H9 (cell line): ENCODE measurements around the gene LRRC42. TPM values are rescaled to one million over a fixed set of nuclear protein-coding genes. Genes with fewer than 3 reads are reported as not detected.

Experiments
- DNase-seq: peaks from one replicate; pipeline ENCODE4 v3.0.0-alpha.2; 2017
- H2AFZ ChIP-seq: one replicate; pipeline ENCODE4 v1.6.1; 2013; ENCODE audit warnings: mild to moderate bottlenecking, low read length, control low read depth, moderate library complexity
- H2AK5ac ChIP-seq: 2 replicates; pipeline ENCODE4 v1.6.1; 2013; ENCODE audit warnings: low read length, control low read depth, mixed read lengths; ENCODE audit not compliant: insufficient read length
- H2BK120ac ChIP-seq: one replicate; pipeline ENCODE4 v1.6.1; 2013; ENCODE audit warnings: low read depth, mild to moderate bottlenecking, low read length, control low read depth, inconsistent platforms; ENCODE audit not compliant: poor library complexity, severe bottlenecking
- H2BK12ac ChIP-seq: 2 replicates; pipeline ENCODE4 v1.6.1; 2013; ENCODE audit warnings: low read length, control low read depth, mixed read lengths, low read depth; ENCODE audit not compliant: insufficient read length
- H2BK15ac ChIP-seq: 2 replicates; pipeline ENCODE4 v1.6.1; 2013; ENCODE audit warnings: low read depth, low read length, control low read depth
- H2BK20ac ChIP-seq: one replicate; pipeline ENCODE4 v1.6.1; 2013; ENCODE audit warnings: low read depth, mild to moderate bottlenecking, low read length, control low read depth, inconsistent platforms; ENCODE audit not compliant: poor library complexity, severe bottlenecking
- H2BK5ac ChIP-seq: 2 replicates; pipeline ENCODE4 v1.6.1; 2013; ENCODE audit warnings: low read length, control low read depth, mixed read lengths; ENCODE audit not compliant: insufficient read length
- H3K14ac ChIP-seq: 2 replicates; pipeline ENCODE4 v1.6.1; 2013; ENCODE audit warnings: low read length, control low read depth; ENCODE audit not compliant: insufficient read depth
- H3K18ac ChIP-seq: 2 replicates; pipeline ENCODE4 v1.6.1; 2013; ENCODE audit warnings: low read depth, mild to moderate bottlenecking, mixed read lengths, low read length, control low read depth; ENCODE audit not compliant: insufficient read length
- H3K23ac ChIP-seq: 2 replicates; pipeline ENCODE4 v1.6.1; 2013; ENCODE audit warnings: low read length, control low read depth, mixed read lengths, low read depth; ENCODE audit not compliant: insufficient read length
- H3K23me2 ChIP-seq: 2 replicates; pipeline ENCODE4 v1.6.1; 2013; ENCODE audit warnings: low read depth, mild to moderate bottlenecking, mixed read lengths, low read length, control low read depth; ENCODE audit not compliant: insufficient read length, poor library complexity, severe bottlenecking
- H3K27ac ChIP-seq: 2 replicates; pipeline ENCODE4 v1.5.1; 2013; ENCODE audit warnings: low read length, control low read depth, mixed read lengths, low read depth; ENCODE audit not compliant: insufficient read length
- H3K27me3 ChIP-seq: 2 replicates; pipeline ENCODE4 v1.6.1; 2013; ENCODE audit warnings: low read length, control low read depth, inconsistent platforms; ENCODE audit not compliant: insufficient read depth
- H3K4ac ChIP-seq: 2 replicates; pipeline ENCODE4 v1.6.1; 2013; ENCODE audit warnings: low read depth, mild to moderate bottlenecking, control low read depth, inconsistent platforms, low read length, moderate library complexity
- H3K4me1 ChIP-seq: 2 replicates; pipeline ENCODE4 v1.6.1; 2013; ENCODE audit warnings: low read length, control low read depth, inconsistent platforms; ENCODE audit not compliant: insufficient read depth
- H3K4me2 ChIP-seq: 2 replicates; pipeline ENCODE4 v1.6.1; 2013; ENCODE audit warnings: low read length, control low read depth, mixed read lengths; ENCODE audit not compliant: insufficient read length, insufficient read depth
- H3K56ac ChIP-seq: 2 replicates; pipeline ENCODE4 v1.6.1; 2013; ENCODE audit warnings: low read depth, mild to moderate bottlenecking, mixed read lengths, low read length, control low read depth; ENCODE audit not compliant: insufficient read length
- H3K79me1 ChIP-seq: 2 replicates; pipeline ENCODE4 v1.6.1; 2013; ENCODE audit warnings: low read depth, mild to moderate bottlenecking, moderate library complexity, low read length, control low read depth, inconsistent platforms; ENCODE audit not compliant: insufficient read depth, poor library complexity, severe bottlenecking
- H3K79me2 ChIP-seq: 2 replicates; pipeline ENCODE4 v1.6.1; 2013; ENCODE audit warnings: low read length, control low read depth, inconsistent platforms; ENCODE audit not compliant: insufficient read depth
- H3K9ac ChIP-seq: 2 replicates; pipeline ENCODE4 v1.6.1; 2013; ENCODE audit warnings: low read length, control low read depth, mixed read lengths; ENCODE audit not compliant: insufficient read length; ENCODE audit errors: extremely low read depth
- H3K9me3 ChIP-seq: one replicate; pipeline ENCODE4 v1.6.1; 2013; ENCODE audit warnings: low read depth, low read length, inconsistent platforms; ENCODE audit not compliant: control insufficient read depth
- H3T11ph ChIP-seq: one replicate; pipeline ENCODE4 v1.6.1; 2013; ENCODE audit warnings: mild to moderate bottlenecking, low read length, control low read depth, inconsistent platforms
- H4K20me1 ChIP-seq: one replicate; pipeline ENCODE4 v1.6.1; 2013; ENCODE audit not compliant: control insufficient read depth, insufficient read length, insufficient read depth
- H4K5ac ChIP-seq: 2 replicates; pipeline ENCODE4 v1.6.1; 2013; ENCODE audit warnings: low read depth, mild to moderate bottlenecking, mixed read lengths, low read length, control low read depth; ENCODE audit not compliant: insufficient read length
- H4K8ac ChIP-seq: replicated peaks from 2 replicates; pipeline ENCODE4 v1.6.1; 2013; ENCODE audit warnings: low read length, control low read depth, mixed read lengths, low read depth; ENCODE audit not compliant: insufficient read length
- H4K91ac ChIP-seq: 2 replicates; pipeline ENCODE4 v1.6.1; 2013; ENCODE audit warnings: low read depth, mild to moderate bottlenecking, moderate library complexity, mixed read lengths, low read length, control low read depth; ENCODE audit not compliant: insufficient read length
- H3K27ac Mint-ChIP-seq, 3 experiments: 2 replicates in 2 of 3; 3 replicates in 1 of 3; pipeline ENCODE4 v1.8.0; 2020 to 2021; ENCODE audit warnings: mixed read lengths in 3 of 3, mild to moderate bottlenecking in 1 of 3, moderate library complexity in 1 of 3
- H3K27me3 Mint-ChIP-seq: 2 replicates; pipeline ENCODE4 v1.8.0; 2021; ENCODE audit warnings: low read depth, mild to moderate bottlenecking, moderate library complexity, mixed read lengths
- H3K36me3 Mint-ChIP-seq, 3 experiments: 2 replicates in 2 of 3; 3 replicates in 1 of 3; pipeline ENCODE4 v1.8.0; 2020 to 2021; ENCODE audit warnings: low read depth in 3 of 3, mixed read lengths in 3 of 3; ENCODE audit not compliant: insufficient read depth in 1 of 3
- H3K4me1 Mint-ChIP-seq, 2 experiments: 2 replicates each; pipeline ENCODE4 v1.8.0; 2020; ENCODE audit warnings: mixed read lengths in 2 of 2
- H3K4me3 Mint-ChIP-seq, 2 experiments: 2 replicates in 1 of 2; 3 replicates in 1 of 2; pipeline ENCODE4 v1.8.0; 2020 to 2021; ENCODE audit warnings: mild to moderate bottlenecking in 2 of 2, mixed read lengths in 2 of 2, moderate library complexity in 1 of 2
- H3K9me3 Mint-ChIP-seq, 2 experiments: 2 replicates in 1 of 2; 3 replicates in 1 of 2; pipeline ENCODE4 v1.8.0; 2020; ENCODE audit warnings: mild to moderate bottlenecking in 2 of 2, mixed read lengths in 2 of 2, moderate library complexity in 1 of 2
- WGBS: extraction: QIAGEN DNeasy Blood & Tissue Kit; methylation state at CpG from one replicate; pipeline ENCODE4 v1.1.7; 2013; ENCODE audit warnings: missing lambda C conversion rate, low lambda C conversion rate, mixed read lengths; ENCODE audit not compliant: insufficient read length; ENCODE audit errors: extremely low coverage; 5-methylcytosine and 5-hydroxymethylcytosine counted together
- total RNA-seq: library from RNA; stranded (reverse); gene quantifications from 2 replicates; pipeline ENCODE4 v1.2.1, GENCODE V29; 2021
- TF ChIP-seq, protein P1 (sequence below): fragments of 200-600 bp; sonication (generic); conservative IDR thresholded peaks from 3 replicates; pipeline ENCODE4 v1.8.0; 2021; ENCODE audit warnings: antibody characterized with exemption, mild to moderate bottlenecking

Gene LRRC42
- total RNA-seq, 1 experiment from 2014 or later, result 36.3 TPM

DNA sequence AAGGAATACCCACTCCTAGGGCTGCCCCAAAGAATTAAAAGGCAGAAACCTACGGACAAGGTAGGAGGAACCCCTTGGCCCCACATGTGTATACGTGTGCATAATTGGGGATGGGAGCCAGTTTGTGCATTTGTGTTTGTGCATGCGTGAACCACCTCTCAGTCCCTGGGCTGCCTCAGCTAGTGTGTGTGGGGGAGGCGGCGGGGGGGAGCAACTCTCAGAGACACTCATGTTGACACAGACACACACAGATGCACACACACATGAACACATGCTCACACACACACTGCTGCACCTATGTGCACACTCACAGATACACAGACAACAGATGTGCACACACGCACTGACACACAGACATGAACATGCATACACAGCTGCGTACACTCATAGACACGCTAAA, 66.7 kb downstream of the LRRC42 start:
- no peak overlapping the region for H3K23ac ChIP-seq
- no peak overlapping the region for H2AFZ ChIP-seq
- no peak for DNase-seq
- no peak overlapping the region for H4K5ac ChIP-seq
- Mint-ChIP-seq H3K4me3 (no peak overlapping the region), H3K27ac (peak overlapping the region in 1 of 3 experiments; percentile 4; a peak in 1 of 7 replicates), H3K36me3 (no peaks in the 10 kb centered on the region), H3K9me3 (no peaks in the 10 kb centered on the region), H3K27me3 (peaks cover 1% of the 10 kb centered on the region), H3K4me1 (peaks cover 8 to 10% of the 10 kb centered on the region in 2 experiments)
- no peak overlapping the region for H3K27ac ChIP-seq
- H3K9ac ChIP-seq, result no peak overlapping the region
- H3K56ac ChIP-seq, result no peak overlapping the region
- H3K4ac ChIP-seq, result no peak overlapping the region
- H3K4me2 ChIP-seq, result no peak overlapping the region
- WGBS, result no CpG with 5 or more reads among the region's 8 CpGs
- H3K79me2 ChIP-seq, result no peaks in the 10 kb centered on the region
- no peak overlapping the region for H4K8ac ChIP-seq
- H2BK5ac ChIP-seq, result no peak overlapping the region
- no peaks in the 10 kb centered on the region for H3K9me3 ChIP-seq
- H2BK15ac ChIP-seq, result no peak overlapping the region
- H2BK120ac ChIP-seq, result no peak overlapping the region
- no peak overlapping the region for H4K91ac ChIP-seq
- no peak overlapping the region for H2AK5ac ChIP-seq
- H2BK12ac ChIP-seq, result no peak overlapping the region
- no peak overlapping the region for H3T11ph ChIP-seq
- no peak overlapping the region for H2BK20ac ChIP-seq
- no peak overlapping the region for H3K14ac ChIP-seq
- H3K23me2 ChIP-seq, result no peaks in the 10 kb centered on the region
- no peak overlapping the region for H3K18ac ChIP-seq
- H3K27me3 ChIP-seq, result no peaks in the 10 kb centered on the region
- no peaks in the 10 kb centered on the region for H3K4me1 ChIP-seq
- H4K20me1 ChIP-seq, result no peaks in the 10 kb centered on the region
- TF ChIP-seq, protein P1, sequence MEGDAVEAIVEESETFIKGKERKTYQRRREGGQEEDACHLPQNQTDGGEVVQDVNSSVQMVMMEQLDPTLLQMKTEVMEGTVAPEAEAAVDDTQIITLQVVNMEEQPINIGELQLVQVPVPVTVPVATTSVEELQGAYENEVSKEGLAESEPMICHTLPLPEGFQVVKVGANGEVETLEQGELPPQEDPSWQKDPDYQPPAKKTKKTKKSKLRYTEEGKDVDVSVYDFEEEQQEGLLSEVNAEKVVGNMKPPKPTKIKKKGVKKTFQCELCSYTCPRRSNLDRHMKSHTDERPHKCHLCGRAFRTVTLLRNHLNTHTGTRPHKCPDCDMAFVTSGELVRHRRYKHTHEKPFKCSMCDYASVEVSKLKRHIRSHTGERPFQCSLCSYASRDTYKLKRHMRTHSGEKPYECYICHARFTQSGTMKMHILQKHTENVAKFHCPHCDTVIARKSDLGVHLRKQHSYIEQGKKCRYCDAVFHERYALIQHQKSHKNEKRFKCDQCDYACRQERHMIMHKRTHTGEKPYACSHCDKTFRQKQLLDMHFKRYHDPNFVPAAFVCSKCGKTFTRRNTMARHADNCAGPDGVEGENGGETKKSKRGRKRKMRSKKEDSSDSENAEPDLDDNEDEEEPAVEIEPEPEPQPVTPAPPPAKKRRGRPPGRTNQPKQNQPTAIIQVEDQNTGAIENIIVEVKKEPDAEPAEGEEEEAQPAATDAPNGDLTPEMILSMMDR, result no peak
- H3K79me1 ChIP-seq, result no peaks in the 10 kb centered on the region
